T1000 (cell line): ENCODE data around the gene TREX2.

Source experiments
- DNase-seq: peaks from one replicate; lab custom pipeline; 2025; ENCODE audit warnings: mixed read lengths; lab: John Stamatoyannopoulos, UW

The TREX2 gene

GRCh38 chrX:153456161-153456560 is 10.3 kb upstream of the TREX2 start:
- no peak for DNase-seq

GRCh38 chrX:153455571-153455970 is 9.7 kb upstream of the TREX2 start:
- DNase-seq, result no peak

- DNase-seq, result no peak
These were observed 9.2 kb upstream of the TREX2 start for GRCh38 chrX:153454901-153455550.

GRCh38 chrX:153450949-153451277 is 5.1 kb upstream of the TREX2 start:
- DNase-seq, result no peak

- no peak for DNase-seq
These were observed 4.5 kb upstream of the TREX2 start for GRCh38 chrX:153450114-153450948.

- no peak for DNase-seq
These were observed 3.7 kb upstream of the TREX2 start for GRCh38 chrX:153449368-153450113.

- no peak for DNase-seq
These were observed 2.9 kb upstream of the TREX2 start for GRCh38 chrX:153448556-153449367.

GRCh38 chrX:153447581-153447960 is 1.7 kb upstream of the TREX2 start:
- no peak for DNase-seq

- DNase-seq, result no peak
These were observed 1.2 kb upstream of the TREX2 start for GRCh38 chrX:153446950-153447580.

GRCh38 chrX:153446636-153446936 is 730 bp upstream of the TREX2 start:
- no peak for DNase-seq

GRCh38 chrX:153445106-153445855 is 575 bp downstream of the TREX2 start:
- DNase-seq, result no peak

- no peak for DNase-seq
These were observed 1.4 kb downstream of the TREX2 start for GRCh38 chrX:153444333-153445011.

- DNase-seq, result no peak
These were observed 2.2 kb downstream of the TREX2 start for GRCh38 chrX:153443476-153444332.

- DNase-seq, result no peak
These were observed 3.4 kb downstream of the TREX2 start for GRCh38 chrX:153442463-153442862.

GRCh38 chrX:153441981-153442380 is 3.9 kb downstream of the TREX2 start:
- DNase-seq, result no peak

- DNase-seq, result no peak
These were observed 4.6 kb downstream of the TREX2 start for GRCh38 chrX:153441296-153441695.

GRCh38 chrX:153440556-153441135 is 5.2 kb downstream of the TREX2 start:
- DNase-seq, result no peak

GRCh38 chrX:153439977-153440376 is 5.9 kb downstream of the TREX2 start:
- DNase-seq, result no peak

GRCh38 chrX:153438532-153438931 is 7.3 kb downstream of the TREX2 start:
- no peak for DNase-seq
